HL-60 (cell line): ENCODE measurements around the gene ATG5.

ENCODE experiments used
- TF ChIP-seq, protein P1 (sequence below): IDR thresholded peaks from one replicate; pipeline ENCODE4 v1.5.1; 2011; ENCODE audit warnings: low read length, control low read depth, inconsistent platforms; ENCODE audit not compliant: insufficient read depth
- TF ChIP-seq, protein P2 (sequence below): IDR thresholded peaks from 2 replicates; pipeline ENCODE4 v1.6.1; 2012; ENCODE audit warnings: low read depth; ENCODE audit not compliant: insufficient replicate concordance

DNA sequence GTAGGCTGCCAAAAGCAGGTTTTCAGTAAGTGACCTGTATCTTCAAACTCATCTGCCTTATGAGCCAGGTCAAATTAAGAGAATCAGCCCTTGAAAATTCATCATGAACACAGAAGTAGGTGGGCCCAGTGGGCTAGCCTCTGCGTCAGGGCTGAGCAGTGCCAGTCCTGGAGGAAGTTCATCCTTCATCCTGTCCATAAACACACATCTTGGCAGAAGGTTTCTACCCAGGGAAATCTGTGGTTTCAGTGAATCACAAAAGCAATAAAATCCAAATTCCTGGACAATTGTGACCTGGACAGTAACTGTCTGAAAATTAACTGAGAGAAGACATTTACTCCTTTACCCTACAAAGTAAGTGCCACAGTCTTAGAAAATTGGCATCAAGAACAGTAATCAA is 72.4 kb downstream of the ATG5 start:
- TF ChIP-seq, protein P1, sequence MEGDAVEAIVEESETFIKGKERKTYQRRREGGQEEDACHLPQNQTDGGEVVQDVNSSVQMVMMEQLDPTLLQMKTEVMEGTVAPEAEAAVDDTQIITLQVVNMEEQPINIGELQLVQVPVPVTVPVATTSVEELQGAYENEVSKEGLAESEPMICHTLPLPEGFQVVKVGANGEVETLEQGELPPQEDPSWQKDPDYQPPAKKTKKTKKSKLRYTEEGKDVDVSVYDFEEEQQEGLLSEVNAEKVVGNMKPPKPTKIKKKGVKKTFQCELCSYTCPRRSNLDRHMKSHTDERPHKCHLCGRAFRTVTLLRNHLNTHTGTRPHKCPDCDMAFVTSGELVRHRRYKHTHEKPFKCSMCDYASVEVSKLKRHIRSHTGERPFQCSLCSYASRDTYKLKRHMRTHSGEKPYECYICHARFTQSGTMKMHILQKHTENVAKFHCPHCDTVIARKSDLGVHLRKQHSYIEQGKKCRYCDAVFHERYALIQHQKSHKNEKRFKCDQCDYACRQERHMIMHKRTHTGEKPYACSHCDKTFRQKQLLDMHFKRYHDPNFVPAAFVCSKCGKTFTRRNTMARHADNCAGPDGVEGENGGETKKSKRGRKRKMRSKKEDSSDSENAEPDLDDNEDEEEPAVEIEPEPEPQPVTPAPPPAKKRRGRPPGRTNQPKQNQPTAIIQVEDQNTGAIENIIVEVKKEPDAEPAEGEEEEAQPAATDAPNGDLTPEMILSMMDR: no peak
- TF ChIP-seq, protein P2, sequence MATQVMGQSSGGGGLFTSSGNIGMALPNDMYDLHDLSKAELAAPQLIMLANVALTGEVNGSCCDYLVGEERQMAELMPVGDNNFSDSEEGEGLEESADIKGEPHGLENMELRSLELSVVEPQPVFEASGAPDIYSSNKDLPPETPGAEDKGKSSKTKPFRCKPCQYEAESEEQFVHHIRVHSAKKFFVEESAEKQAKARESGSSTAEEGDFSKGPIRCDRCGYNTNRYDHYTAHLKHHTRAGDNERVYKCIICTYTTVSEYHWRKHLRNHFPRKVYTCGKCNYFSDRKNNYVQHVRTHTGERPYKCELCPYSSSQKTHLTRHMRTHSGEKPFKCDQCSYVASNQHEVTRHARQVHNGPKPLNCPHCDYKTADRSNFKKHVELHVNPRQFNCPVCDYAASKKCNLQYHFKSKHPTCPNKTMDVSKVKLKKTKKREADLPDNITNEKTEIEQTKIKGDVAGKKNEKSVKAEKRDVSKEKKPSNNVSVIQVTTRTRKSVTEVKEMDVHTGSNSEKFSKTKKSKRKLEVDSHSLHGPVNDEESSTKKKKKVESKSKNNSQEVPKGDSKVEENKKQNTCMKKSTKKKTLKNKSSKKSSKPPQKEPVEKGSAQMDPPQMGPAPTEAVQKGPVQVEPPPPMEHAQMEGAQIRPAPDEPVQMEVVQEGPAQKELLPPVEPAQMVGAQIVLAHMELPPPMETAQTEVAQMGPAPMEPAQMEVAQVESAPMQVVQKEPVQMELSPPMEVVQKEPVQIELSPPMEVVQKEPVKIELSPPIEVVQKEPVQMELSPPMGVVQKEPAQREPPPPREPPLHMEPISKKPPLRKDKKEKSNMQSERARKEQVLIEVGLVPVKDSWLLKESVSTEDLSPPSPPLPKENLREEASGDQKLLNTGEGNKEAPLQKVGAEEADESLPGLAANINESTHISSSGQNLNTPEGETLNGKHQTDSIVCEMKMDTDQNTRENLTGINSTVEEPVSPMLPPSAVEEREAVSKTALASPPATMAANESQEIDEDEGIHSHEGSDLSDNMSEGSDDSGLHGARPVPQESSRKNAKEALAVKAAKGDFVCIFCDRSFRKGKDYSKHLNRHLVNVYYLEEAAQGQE: no peak
